K562 (cell line): ENCODE data around the gene ABAT. TPM values are rescaled to one million over a fixed set of nuclear protein-coding genes. Genes with fewer than 3 reads are reported as not detected.

Experiments
- AFF4 ChIP-seq: sonication (generic); formaldehyde crosslinking; IDR thresholded peaks from 2 replicates; pipeline ENCODE4 v1.8.0; 2023; ENCODE audit warnings: mild to moderate bottlenecking, missing genetic modification reagents
- ARID3B ChIP-seq: fragments of 250-450 bp; sonication (Bioruptor Pico); IDR thresholded peaks from 2 replicates; pipeline ENCODE4 v1.4.0; 2020; ENCODE audit warnings: borderline replicate concordance
- BACH1 ChIP-seq: fragments of 200-800 bp; sonication (Bioruptor generic); IDR thresholded peaks from 2 replicates; pipeline ENCODE4 v1.6.1; 2016; ENCODE audit warnings: missing genetic modification characterization, missing compliant biosample characterization
- CHD1 ChIP-seq: fragments of 200-600 bp; sonication (generic); IDR thresholded peaks from one replicate; pipeline ENCODE4 v1.6.1; 2012; ENCODE audit warnings: mild to moderate bottlenecking, moderate library complexity, low read length, inconsistent platforms
- DNMT1 ChIP-seq: fragments of 450-650 bp; IDR thresholded peaks from 2 replicates; pipeline ENCODE4 v1.6.1; 2016; ENCODE audit warnings: antibody characterized with exemption, mild to moderate bottlenecking
- FOXJ3 ChIP-seq: sonication (generic); formaldehyde crosslinking; IDR thresholded peaks from 2 replicates; pipeline ENCODE4 v1.4.0; 2020; ENCODE audit warnings: mild to moderate bottlenecking, missing genetic modification reagents
- PHB ChIP-seq: fragments of 250-450 bp; sonication (Bioruptor Pico); IDR thresholded peaks from 2 replicates; pipeline ENCODE4 v1.5.0; 2021
- PML ChIP-seq: IDR thresholded peaks from 2 replicates; pipeline ENCODE4 v1.6.1; 2012; ENCODE audit warnings: low read length, inconsistent platforms
- PRPF4 ChIP-seq: fragments of 200-400 bp; formaldehyde crosslinking; IDR thresholded peaks from one replicate; pipeline ENCODE4 v1.6.1; 2017; ENCODE audit warnings: low read length, low read depth, mild to moderate bottlenecking; ENCODE audit not compliant: insufficient read depth, poor library complexity, severe bottlenecking
- RBM25 ChIP-seq: fragments of 200-400 bp; formaldehyde crosslinking; IDR thresholded peaks from 2 replicates; pipeline ENCODE4 v1.6.1; 2018; ENCODE audit warnings: low read length, low read depth, moderate library complexity; ENCODE audit not compliant: severe bottlenecking
- SIX5 ChIP-seq, 2 experiments: IDR thresholded peaks; 2 replicates each; pipeline ENCODE4 v1.6.1; 2011; ENCODE audit warnings: low read length in 2 of 2, borderline replicate concordance in 1 of 2, low read depth in 1 of 2, mild to moderate bottlenecking in 1 of 2, moderate library complexity in 1 of 2; ENCODE audit not compliant: insufficient read depth in 1 of 2
- ZFP1 ChIP-seq: fragments of 450-650 bp; formaldehyde crosslinking; IDR thresholded peaks from 2 replicates; pipeline ENCODE4 v1.4.0; 2020; ENCODE audit warnings: mild to moderate bottlenecking, mixed read lengths
- ZFPM2 ChIP-seq: fragments of 250-450 bp; sonication (Bioruptor Pico); IDR thresholded peaks from 2 replicates; pipeline ENCODE4 v1.5.1; 2022; ENCODE audit warnings: mild to moderate bottlenecking
- ZMIZ1 ChIP-seq, 2 experiments: fragments of 150-350 bp in 1 of 2; IDR thresholded peaks; 2 replicates each; pipeline ENCODE4 v1.6.1; 2012 to 2016; ENCODE audit warnings: low read depth in 2 of 2, low read length in 2 of 2, mild to moderate bottlenecking in 1 of 2, moderate library complexity in 1 of 2
- ZSCAN32 ChIP-seq: fragments of 450-650 bp; formaldehyde crosslinking; IDR thresholded peaks from 2 replicates; pipeline ENCODE4 v1.4.0; 2020; ENCODE audit warnings: mild to moderate bottlenecking, moderate library complexity
- polyA plus RNA-seq, 8 experiments: library from polyadenylated mRNA; depleted of rRNA in 4 of 8; stranded (reverse) in 5 of 8; unstranded in 3 of 8; fragments of >200 nt; fragmentation: Nextera tagmentation in 2 of 8; fragmentation: Illumina TruSeq in 1 of 8; extraction: Ambion mirVana in 2 of 8; extraction: Trizol in 1 of 8; gene quantifications; 2 replicates each; pipeline versions ENCODE4 v1.2.1 to v1.2.3, GENCODE V29; 2011 to 2014; ENCODE audit warnings: inconsistent platforms in 1 of 8, missing spikeins in 1 of 8
- total RNA-seq, 7 experiments: library from RNA; depleted of rRNA in 6 of 7; stranded (reverse); fragments of >200 nt in 6 of 7; fragmentation: Illumina TruSeq in 2 of 7; extraction: Trizol in 2 of 7; gene quantifications; 2 replicates each; pipeline versions ENCODE4 v1.2.1 to v1.2.3, GENCODE V29; 2011 to 2021; ENCODE audit warnings: low replicate concordance in 1 of 7
- TF ChIP-seq, protein P1 (sequence below), 2 experiments: fragments of 450-650 bp; conservative IDR thresholded peaks; 2 replicates each; pipeline ENCODE4 v1.6.1; 2017; ENCODE audit warnings: mild to moderate bottlenecking in 2 of 2, moderate library complexity in 2 of 2

ABAT gene
- total and polyA plus RNA-seq, 9 of the 15 experiments (the other 6 are each of a cell fraction or from before 2014, with no cell fraction given), result 0.01 to 0.49 (median 0.10) TPM

DNA sequence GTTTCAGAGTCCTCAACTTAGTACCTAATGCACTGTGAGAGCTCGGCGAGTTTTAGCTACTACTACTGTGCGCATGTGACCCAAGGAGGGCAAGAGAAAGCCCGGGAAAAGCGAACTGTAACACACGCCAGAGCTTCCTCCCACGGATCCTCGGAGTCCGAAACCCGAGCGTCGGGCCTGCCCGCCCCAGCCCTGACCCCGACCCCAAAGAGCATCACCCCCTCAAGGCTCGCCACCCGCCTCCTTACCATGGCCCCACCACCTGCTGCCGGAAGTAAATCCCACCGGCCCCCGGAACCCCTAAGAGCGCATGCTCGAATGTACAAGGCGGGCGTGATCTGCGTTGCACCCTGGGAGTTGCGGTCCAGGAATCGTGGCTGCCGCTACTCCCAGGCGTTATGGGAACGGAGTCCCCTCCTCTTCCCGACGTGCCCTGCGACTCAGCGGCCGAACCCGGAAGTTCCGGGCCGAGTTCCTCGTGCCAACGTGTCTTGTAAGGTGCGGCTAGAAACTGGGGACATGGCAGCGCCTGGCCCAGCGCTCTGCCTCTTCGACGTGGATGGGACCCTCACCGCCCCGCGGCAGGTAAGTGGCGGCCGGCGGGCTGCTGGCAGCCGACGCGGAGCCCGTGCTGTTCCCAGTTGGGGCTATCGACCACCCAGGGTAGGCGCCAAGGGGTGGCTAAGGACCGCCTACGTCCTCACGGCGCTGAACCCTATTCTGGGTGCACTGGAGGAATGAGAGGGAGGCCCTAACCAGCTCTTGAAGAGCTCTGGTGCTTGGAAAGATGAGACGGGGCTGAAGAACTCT lies 123.2 kb downstream of the ABAT start, which contains the start of the genes PMM2 and TMEM186 (continued):
- TF ChIP-seq ARID3B (CRISPR knock-in tag) (no peak), SIX5 (IDR thresholded peaks at IDR 0.05; ENCODE audit: borderline replicate concordance in 1 of 2, insufficient read depth in 1 of 2, low read depth in 1 of 2, low read length in 2 of 2) (peak; percentile 49 to 55; a peak in 2 of 4 replicates), CHD1 (peak; percentile 24), ZSCAN32 (CRISPR knock-in tag) (no peak), PML (peak; percentile 64; the same call in 1 of the 2 replicates), DNMT1 (no peak), ZFPM2 (CRISPR knock-in tag) (no peak), ZMIZ1 (IDR thresholded peaks at IDR 0.05; ENCODE audit: low read depth in 2 of 2, low read length in 2 of 2) (no peak), RBM25 (no peak), AFF4 (peak; percentile 91), ZFP1 (CRISPR knock-in tag) (no peak), PHB (CRISPR knock-in tag) (no peak), BACH1 (tag) (no peak), FOXJ3 (no peak), PRPF4 (no peak)
- TF ChIP-seq, protein P1, sequence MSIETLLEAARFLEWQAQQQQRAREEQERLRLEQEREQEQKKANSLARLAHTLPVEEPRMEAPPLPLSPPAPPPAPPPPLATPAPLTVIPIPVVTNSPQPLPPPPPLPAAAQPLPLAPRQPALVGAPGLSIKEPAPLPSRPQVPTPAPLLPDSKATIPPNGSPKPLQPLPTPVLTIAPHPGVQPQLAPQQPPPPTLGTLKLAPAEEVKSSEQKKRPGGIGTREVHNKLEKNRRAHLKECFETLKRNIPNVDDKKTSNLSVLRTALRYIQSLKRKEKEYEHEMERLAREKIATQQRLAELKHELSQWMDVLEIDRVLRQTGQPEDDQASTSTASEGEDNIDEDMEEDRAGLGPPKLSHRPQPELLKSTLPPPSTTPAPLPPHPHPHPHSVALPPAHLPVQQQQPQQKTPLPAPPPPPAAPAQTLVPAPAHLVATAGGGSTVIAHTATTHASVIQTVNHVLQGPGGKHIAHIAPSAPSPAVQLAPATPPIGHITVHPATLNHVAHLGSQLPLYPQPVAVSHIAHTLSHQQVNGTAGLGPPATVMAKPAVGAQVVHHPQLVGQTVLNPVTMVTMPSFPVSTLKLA (conservative IDR thresholded peaks at IDR 0.05), result peak; percentile 99
